IMR-90 (cell line): ENCODE data around the gene FN1. TPM values are rescaled to one million over a fixed set of nuclear protein-coding genes. Genes with fewer than 3 reads are reported as not detected.

Experiments
- polyA plus RNA-seq, 3 experiments: library from polyadenylated mRNA; depleted of rRNA; stranded (reverse); fragments of >200 nt; gene quantifications; 2 replicates each; pipeline ENCODE4 v1.2.3, GENCODE V29; 2012; ENCODE audit warnings: low replicate concordance in 1 of 3
- total RNA-seq: library from RNA; depleted of rRNA; stranded (reverse); fragments of >200 nt; gene quantifications from 2 replicates; pipeline ENCODE4 v1.2.3, GENCODE V29; 2012
- TF ChIP-seq, protein P1 (sequence below): conservative IDR thresholded peaks from 2 replicates; pipeline ENCODE4 v1.5.1; 2012; ENCODE audit warnings: mild to moderate bottlenecking, low read depth, low read length, improper control_type of control experiment

Gene FN1
- total and polyA plus RNA-seq, 2 of the 4 experiments (the other 2 are of a cell fraction) = 8,243 to 13,004 TPM

DNA sequence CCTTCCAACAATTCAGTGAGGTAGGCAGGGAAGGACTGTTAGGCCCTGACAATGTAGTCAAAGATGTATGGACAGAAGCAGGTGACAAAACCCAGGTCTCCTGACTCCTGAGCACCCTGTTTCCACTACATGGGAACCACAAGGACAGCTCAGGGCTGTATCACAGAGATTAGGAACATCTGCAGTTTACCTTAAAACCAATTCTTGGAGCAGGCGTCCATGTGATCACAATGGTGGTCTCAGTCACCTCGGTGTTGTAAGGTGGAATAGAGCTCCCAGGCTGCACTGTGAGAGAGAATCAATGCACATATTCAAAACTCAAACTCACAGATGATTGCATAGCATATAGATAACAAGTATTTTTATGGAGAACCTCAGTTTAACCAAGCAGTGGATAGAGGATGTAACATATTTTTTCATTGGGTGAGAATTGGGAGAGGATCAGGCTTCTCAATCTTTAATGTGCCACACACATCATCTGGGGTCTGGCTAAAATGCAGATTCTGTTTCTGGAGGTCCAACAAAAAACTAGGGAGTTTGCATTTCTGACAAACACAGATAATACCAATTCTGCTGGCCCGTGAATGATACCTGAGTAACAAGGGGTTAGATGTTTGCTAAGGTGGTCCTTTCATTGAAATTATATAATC is 36.7 kb downstream of the FN1 start (continued):
- TF ChIP-seq, protein P1, sequence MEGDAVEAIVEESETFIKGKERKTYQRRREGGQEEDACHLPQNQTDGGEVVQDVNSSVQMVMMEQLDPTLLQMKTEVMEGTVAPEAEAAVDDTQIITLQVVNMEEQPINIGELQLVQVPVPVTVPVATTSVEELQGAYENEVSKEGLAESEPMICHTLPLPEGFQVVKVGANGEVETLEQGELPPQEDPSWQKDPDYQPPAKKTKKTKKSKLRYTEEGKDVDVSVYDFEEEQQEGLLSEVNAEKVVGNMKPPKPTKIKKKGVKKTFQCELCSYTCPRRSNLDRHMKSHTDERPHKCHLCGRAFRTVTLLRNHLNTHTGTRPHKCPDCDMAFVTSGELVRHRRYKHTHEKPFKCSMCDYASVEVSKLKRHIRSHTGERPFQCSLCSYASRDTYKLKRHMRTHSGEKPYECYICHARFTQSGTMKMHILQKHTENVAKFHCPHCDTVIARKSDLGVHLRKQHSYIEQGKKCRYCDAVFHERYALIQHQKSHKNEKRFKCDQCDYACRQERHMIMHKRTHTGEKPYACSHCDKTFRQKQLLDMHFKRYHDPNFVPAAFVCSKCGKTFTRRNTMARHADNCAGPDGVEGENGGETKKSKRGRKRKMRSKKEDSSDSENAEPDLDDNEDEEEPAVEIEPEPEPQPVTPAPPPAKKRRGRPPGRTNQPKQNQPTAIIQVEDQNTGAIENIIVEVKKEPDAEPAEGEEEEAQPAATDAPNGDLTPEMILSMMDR = no peak
